Dendritic cell treated with granulocyte-macrophage colony-stimulating factor and Interleukin-4, amounts not matched to agents 40 ng/mL and 50 ng/mL, for 4 days (primary cell): ENCODE measurements around the gene PDAP1.
A peak's percentile ranks its signal among the peaks of the same experiment; 100 is the strongest.
"Not testable (repeated sequence)": the region's sequence is repeated elsewhere in the genome, so short reads cannot be mapped to it uniquely, and the experiment has no call there.

Source experiments
- H3K27ac Mint-ChIP-seq: one replicate; pipeline ENCODE4 v1.8.0; 2022; ENCODE audit warnings: mild to moderate bottlenecking, mixed read lengths
- H3K27me3 Mint-ChIP-seq: one replicate; pipeline ENCODE4 v1.8.0; 2022; ENCODE audit warnings: mild to moderate bottlenecking, mixed read lengths
- H3K36me3 Mint-ChIP-seq: one replicate; pipeline ENCODE4 v1.8.0; 2022; ENCODE audit warnings: low read depth, mixed read lengths
- H3K4me1 Mint-ChIP-seq: one replicate; pipeline ENCODE4 v1.8.0; 2022; ENCODE audit warnings: low read depth, mixed read lengths
- H3K4me3 Mint-ChIP-seq: one replicate; pipeline ENCODE4 v1.8.0; 2022; ENCODE audit warnings: mild to moderate bottlenecking, moderate library complexity, mixed read lengths
- H3K9me3 Mint-ChIP-seq: one replicate; pipeline ENCODE4 v1.8.0; 2022; ENCODE audit warnings: mixed read lengths
- intact Hi-C: fragments of 100-400 bp; cut with micrococcal nuclease; formaldehyde crosslinking; loops from one replicate; pipeline ENCODE4 v1.15.0; 2022

The PDAP1 gene

DNA sequence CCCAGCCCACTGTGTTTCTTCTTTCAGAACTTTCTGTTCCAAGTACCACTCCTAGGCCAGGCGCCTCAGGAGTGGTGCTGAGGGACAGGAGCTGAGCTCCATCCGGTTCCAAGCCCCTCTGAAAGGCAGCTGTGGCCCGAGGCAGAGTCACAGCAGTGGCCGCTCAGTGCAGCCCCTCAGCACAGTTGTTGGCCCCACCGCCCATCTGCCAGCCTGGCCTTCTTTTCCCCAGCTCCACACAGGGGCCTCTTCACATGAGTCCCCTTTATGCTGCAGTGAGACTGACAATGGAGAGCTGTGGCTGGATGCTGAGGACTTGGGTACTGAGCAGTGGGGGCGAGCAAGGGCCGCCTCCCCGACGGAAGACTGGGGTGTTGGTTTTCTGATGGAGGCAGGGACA, 9.9 kb upstream of the PDAP1 start:
- Mint-ChIP-seq H3K36me3 (peaks cover 92% of the 10 kb centered on the region), H3K4me1 (no peaks in the 10 kb centered on the region), H3K9me3 (peaks cover 11% of the 10 kb centered on the region), H3K4me3 (no peak overlapping the region), H3K27me3 (no peaks in the 10 kb centered on the region), H3K27ac (no peak overlapping the region)
- intact Hi-C loops, result no loop called here

- H3K4me3 Mint-ChIP-seq, H3K4me1 Mint-ChIP-seq, H3K27me3 Mint-ChIP-seq, intact Hi-C loops, H3K27ac Mint-ChIP-seq: not testable (repeated sequence)
- H3K9me3 Mint-ChIP-seq, result peaks cover 11% of the 10 kb centered on the region
- H3K36me3 Mint-ChIP-seq, result peaks cover 99% of the 10 kb centered on the region
Observed at GRCh38 chr7:99415513-99416127, 7.2 kb upstream of the PDAP1 start.

GRCh38 chr7:99410635-99411034, 2.2 kb upstream of the PDAP1 start:
- intact Hi-C loops, result no loop called here
- H3K9me3 Mint-ChIP-seq, result peaks cover 11% of the 10 kb centered on the region
- peaks cover 31% of the 10 kb centered on the region for H3K4me1 Mint-ChIP-seq
- no peak overlapping the region for H3K4me3 Mint-ChIP-seq
- no peaks in the 10 kb centered on the region for H3K27me3 Mint-ChIP-seq
- H3K27ac Mint-ChIP-seq, result peak overlapping the region; percentile 90
- H3K36me3 Mint-ChIP-seq, result peaks cover 79% of the 10 kb centered on the region

GRCh38 chr7:99409806-99410205, 1.4 kb upstream of the PDAP1 start:
- Mint-ChIP-seq H3K27ac (peak overlapping the region; percentile 90), H3K9me3 (peaks cover 4% of the 10 kb centered on the region), H3K27me3 (no peaks in the 10 kb centered on the region), H3K4me1 (peaks cover 31% of the 10 kb centered on the region), H3K4me3 (peak overlapping the region; percentile 97), H3K36me3 (peaks cover 76% of the 10 kb centered on the region)
- intact Hi-C loops, result loop anchor here (2.0 kb wide), 2 partner anchors 35 to 61 kb away; partner anchors contain the start of gene ARPC1B

DNA sequence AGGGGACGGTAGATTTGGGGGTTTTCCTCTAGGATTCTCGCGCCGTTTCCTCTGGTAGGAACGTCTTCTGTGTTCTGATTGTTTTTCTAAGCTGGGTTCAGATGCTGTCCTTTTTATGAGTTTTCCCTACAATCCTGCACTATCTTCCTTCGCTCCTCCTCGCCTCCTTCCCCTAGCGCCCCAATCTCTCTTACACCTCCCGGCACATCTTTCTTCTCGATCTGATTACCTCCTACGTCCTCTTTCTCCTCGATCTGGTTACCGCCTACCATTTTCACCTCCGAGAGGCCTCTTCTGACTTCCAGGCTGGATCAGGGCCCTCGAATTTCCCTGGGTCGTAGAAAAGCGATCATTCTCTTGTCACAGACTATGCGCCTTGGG, 785 bp upstream of the PDAP1 start:
- intact Hi-C loops, result loop anchor here (2.0 kb wide), 2 partner anchors 34 to 62 kb away; partner anchors contain the start of gene ARPC1B
- Mint-ChIP-seq H3K9me3 (no peaks in the 10 kb centered on the region), H3K27me3 (no peaks in the 10 kb centered on the region), H3K27ac (peak overlapping the region; percentile 90), H3K36me3 (peaks cover 76% of the 10 kb centered on the region), H3K4me1 (peaks cover 36% of the 10 kb centered on the region), H3K4me3 (peak overlapping the region; percentile 97)

DNA sequence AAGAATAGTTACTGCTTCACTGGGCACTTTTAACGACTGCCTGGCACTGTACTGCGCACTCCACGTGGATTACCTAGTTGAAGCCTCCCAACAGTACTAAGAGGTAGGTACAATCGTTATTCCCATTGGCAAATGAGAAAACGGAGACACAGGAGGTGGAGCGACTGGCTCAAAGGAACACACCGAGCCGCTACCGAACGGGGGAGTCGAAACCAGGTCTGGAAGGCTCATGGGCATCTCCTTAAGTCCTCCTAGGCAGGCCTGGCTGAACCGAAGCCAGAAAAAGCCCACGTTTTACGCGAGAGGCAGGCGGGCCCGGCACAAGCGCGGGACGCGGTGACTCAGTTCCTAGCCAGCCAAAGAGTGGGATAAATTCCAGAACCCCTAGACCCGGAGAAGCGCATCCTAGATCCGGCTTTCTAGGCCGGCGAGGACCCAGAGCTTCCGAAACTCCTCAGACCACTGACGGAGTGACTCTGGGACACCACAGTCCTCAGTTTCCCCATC, 472 bp downstream of the PDAP1 start:
- peak overlapping the region; percentile 90 for H3K27ac Mint-ChIP-seq
- peaks cover 77% of the 10 kb centered on the region for H3K36me3 Mint-ChIP-seq
- intact Hi-C loops, result loop anchor here (2.0 kb wide), 2 partner anchors 33 to 63 kb away; partner anchors contain the start of gene ARPC1B
- H3K4me3 Mint-ChIP-seq, result peak overlapping the region; percentile 97
- no peaks in the 10 kb centered on the region for H3K27me3 Mint-ChIP-seq
- no peaks in the 10 kb centered on the region for H3K9me3 Mint-ChIP-seq
- H3K4me1 Mint-ChIP-seq, result peaks cover 48% of the 10 kb centered on the region

DNA sequence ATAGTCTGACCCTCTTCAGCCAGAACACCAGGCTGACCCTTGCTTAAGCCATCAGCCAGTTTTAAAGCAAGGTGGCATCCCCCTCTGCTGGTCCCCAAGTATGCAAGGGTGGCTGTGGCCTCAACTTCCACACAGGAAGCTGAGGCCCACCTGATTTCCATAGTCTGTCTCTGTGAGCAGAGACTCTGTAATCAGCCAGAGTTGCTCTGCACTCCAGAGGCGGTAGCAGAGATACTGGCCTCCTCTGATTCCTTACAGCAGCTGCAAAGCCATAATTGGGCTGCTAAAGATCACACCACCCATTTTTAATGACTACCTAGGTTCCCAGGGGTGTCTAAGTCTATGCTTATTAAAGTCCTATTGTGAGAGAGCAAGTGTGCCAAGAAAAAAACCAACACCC, 1.8 kb downstream of the PDAP1 start:
- Mint-ChIP-seq H3K36me3 (peaks cover 77% of the 10 kb centered on the region), H3K4me1 (peaks cover 48% of the 10 kb centered on the region), H3K27ac (no peak overlapping the region), H3K27me3 (no peaks in the 10 kb centered on the region), H3K4me3 (no peak overlapping the region), H3K9me3 (no peaks in the 10 kb centered on the region)
- intact Hi-C loops, result no loop called here

GRCh38 chr7:99404977-99405320, 3.4 kb downstream of the PDAP1 start:
- Mint-ChIP-seq H3K4me1 (peaks cover 37% of the 10 kb centered on the region), H3K27ac (no peak overlapping the region), H3K36me3 (peaks cover 77% of the 10 kb centered on the region)

DNA sequence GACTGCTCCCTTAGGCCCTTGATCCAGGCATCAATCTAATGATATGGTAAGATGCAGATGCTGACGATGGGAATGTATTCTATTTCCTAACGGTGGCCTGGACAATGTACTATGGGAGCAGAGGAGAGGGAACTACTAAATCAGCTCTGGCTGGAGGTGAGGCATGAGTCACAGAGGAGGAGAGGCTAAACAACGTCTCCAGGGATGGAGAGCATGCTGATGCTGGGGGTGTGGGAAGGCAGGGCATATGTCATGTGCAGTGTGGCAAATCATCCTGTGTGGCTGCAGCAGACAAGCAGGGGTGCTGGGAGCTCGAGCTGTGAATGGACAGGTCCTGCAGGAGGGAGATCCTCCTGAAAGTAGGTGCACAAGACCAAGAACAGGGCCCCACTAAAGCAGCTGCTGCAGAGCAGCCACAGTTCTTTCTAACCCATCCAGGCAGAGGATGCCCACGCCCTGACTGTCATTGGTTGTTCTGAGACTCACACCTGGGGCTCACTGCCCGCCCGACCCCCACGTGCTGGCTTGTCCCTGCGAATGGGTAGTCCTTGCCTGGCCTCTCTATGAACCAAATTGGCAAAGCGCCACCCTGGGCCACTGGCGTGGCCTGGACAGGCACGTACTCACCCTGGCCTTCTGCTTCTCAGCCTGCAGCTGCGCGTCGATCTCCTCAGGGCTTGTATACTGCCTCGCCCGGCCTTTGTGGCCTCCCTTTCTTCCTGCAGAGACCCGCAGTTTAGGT, 4.0 kb downstream of the PDAP1 start:
- Mint-ChIP-seq H3K27ac (no peak overlapping the region), H3K36me3 (peaks cover 79% of the 10 kb centered on the region), H3K4me1 (peaks cover 33% of the 10 kb centered on the region), H3K27me3 (no peaks in the 10 kb centered on the region), H3K4me3 (no peak overlapping the region), H3K9me3 (no peaks in the 10 kb centered on the region)
- intact Hi-C loops, result no loop called here

More at GRCh38 chr7:99404977-99405320, 3.4 kb downstream of the PDAP1 start:
- no peaks in the 10 kb centered on the region for H3K9me3 Mint-ChIP-seq
- H3K27me3 Mint-ChIP-seq, result no peaks in the 10 kb centered on the region
- intact Hi-C loops, result no loop called here
- no peak overlapping the region for H3K4me3 Mint-ChIP-seq

DNA sequence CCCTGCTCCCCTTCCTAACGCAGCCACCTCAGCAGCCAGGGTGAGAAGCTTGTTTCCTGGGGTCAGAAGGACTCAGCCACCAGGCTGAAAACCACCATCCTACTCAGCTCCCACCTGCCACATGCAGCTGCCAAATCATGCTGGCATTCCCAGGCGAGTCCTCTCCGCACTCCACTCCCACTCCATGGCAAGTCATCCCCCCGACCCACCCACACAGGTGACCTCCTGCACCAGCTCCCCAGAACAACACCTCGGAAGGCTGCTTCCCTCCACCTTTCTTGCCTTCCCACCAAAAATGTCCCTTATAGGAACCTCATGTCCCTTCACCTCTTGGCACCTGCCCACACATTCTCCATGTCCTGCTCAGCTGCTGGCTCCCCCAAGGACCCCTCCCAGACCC, 4.6 kb downstream of the PDAP1 start:
- no peaks in the 10 kb centered on the region for H3K27me3 Mint-ChIP-seq
- H3K4me3 Mint-ChIP-seq, result no peak overlapping the region
- no peaks in the 10 kb centered on the region for H3K9me3 Mint-ChIP-seq
- H3K27ac Mint-ChIP-seq, result no peak overlapping the region
- intact Hi-C loops, result no loop called here
- peaks cover 79% of the 10 kb centered on the region for H3K36me3 Mint-ChIP-seq
- H3K4me1 Mint-ChIP-seq, result peaks cover 37% of the 10 kb centered on the region

- Mint-ChIP-seq H3K27ac (no peak overlapping the region), H3K4me3 (no peak overlapping the region), H3K27me3 (no peaks in the 10 kb centered on the region), H3K9me3 (no peaks in the 10 kb centered on the region), H3K4me1 (peaks cover 44% of the 10 kb centered on the region), H3K36me3 (peaks cover 79% of the 10 kb centered on the region)
- intact Hi-C loops, result no loop called here
Observed at GRCh38 chr7:99402854-99403253, 5.5 kb downstream of the PDAP1 start.

GRCh38 chr7:99399597-99399996, 8.8 kb downstream of the PDAP1 start:
- Mint-ChIP-seq H3K4me1 (peaks cover 43% of the 10 kb centered on the region), H3K9me3 (no peaks in the 10 kb centered on the region), H3K36me3 (peaks cover 100% of the 10 kb centered on the region), H3K27me3 (no peaks in the 10 kb centered on the region), H3K4me3 (no peak overlapping the region), H3K27ac (peak overlapping the region; percentile 24)
- intact Hi-C loops, result no loop called here

GRCh38 chr7:99398891-99399445, 9.4 kb downstream of the PDAP1 start:
- intact Hi-C loops, result no loop called here
- H3K4me1 Mint-ChIP-seq, result peaks cover 41% of the 10 kb centered on the region
- H3K4me3 Mint-ChIP-seq, result no peak overlapping the region
- no peaks in the 10 kb centered on the region for H3K27me3 Mint-ChIP-seq
- peaks cover 100% of the 10 kb centered on the region for H3K36me3 Mint-ChIP-seq
- H3K9me3 Mint-ChIP-seq, result no peaks in the 10 kb centered on the region
- H3K27ac Mint-ChIP-seq, result peak overlapping the region; percentile 24

- Mint-ChIP-seq H3K4me1 (peaks cover 46% of the 10 kb centered on the region), H3K36me3 (peaks cover 100% of the 10 kb centered on the region), H3K27me3 (no peaks in the 10 kb centered on the region), H3K27ac (peak overlapping the region; percentile 24), H3K4me3 (no peak overlapping the region), H3K9me3 (no peaks in the 10 kb centered on the region)
- intact Hi-C loops, result no loop called here
Observed at GRCh38 chr7:99397297-99397983, 11.0 kb downstream of the PDAP1 start.
